Gastroesophageal sphincter (tissue), 4 donors: ENCODE results near the gene SH2D3A. TPM values are rescaled to one million over a fixed set of nuclear protein-coding genes. Genes with fewer than 3 reads are reported as not detected.
"Not testable (repeated sequence)": the region's sequence is repeated elsewhere in the genome, so short reads cannot be mapped to it uniquely, and the experiment has no call there.

Experiments
- ATAC-seq: fragments of 150-250 bp; one replicate; pipeline ENCODE4 v1.9.1; 2016; ENCODE audit warnings: mild to moderate bottlenecking, moderate library complexity
- H3K27ac ChIP-seq, 4 donors: fragments of 200-600 bp; sonication (generic) in 3 of 4; 1 replicate in 3 of 4; 2 replicates in 1 of 4; pipeline ENCODE4 v1.5.1; 2016 to 2019
- H3K27me3 ChIP-seq: fragments of 200-600 bp; sonication (generic); one replicate; pipeline ENCODE4 v1.5.1; 2019
- H3K36me3 ChIP-seq, 2 donors: fragments of 200-600 bp; sonication (generic); one replicate each; pipeline ENCODE4 v1.5.1; 2019; ENCODE audit warnings: control low read depth in 1 of 2
- H3K4me1 ChIP-seq, 3 donors: fragments of 200-600 bp; sonication (generic); 1 replicate in 2 of 3; 2 replicates in 1 of 3; pipeline ENCODE4 v1.5.1; 2016 to 2019; ENCODE audit warnings: control low read depth in 2 of 3
- H3K4me3 ChIP-seq, 2 donors: fragments of 200-600 bp; sonication (generic); one replicate each; pipeline ENCODE4 v1.5.1; 2019; ENCODE audit warnings: mild to moderate bottlenecking in 1 of 2, moderate library complexity in 1 of 2
- H3K9me3 ChIP-seq, 3 donors: fragments of 200-600 bp; sonication (generic); one replicate each; pipeline ENCODE4 v1.5.1; 2017 to 2019; ENCODE audit warnings: control low read depth in 2 of 3
- EP300 ChIP-seq: sonication (generic); formaldehyde crosslinking; IDR thresholded peaks from one replicate; pipeline ENCODE4 v1.6.1; 2017; ENCODE audit warnings: antibody characterized with exemption, mild to moderate bottlenecking
- POLR2A ChIP-seq, 2 donors: fragments of 450-650 bp; IDR thresholded peaks; one replicate each; pipeline ENCODE4 v1.6.1; 2017; ENCODE audit warnings: antibody characterized with exemption in 2 of 2, mild to moderate bottlenecking in 2 of 2, moderate library complexity in 1 of 2
- POLR2AphosphoS5 ChIP-seq: sonication (generic); formaldehyde crosslinking; IDR thresholded peaks from one replicate; pipeline ENCODE4 v1.6.1; 2017; ENCODE audit warnings: antibody characterized with exemption
- WGBS, 2 donors: methylation state at CpG; one replicate each; pipeline ENCODE4 v1.1.5; 2018; ENCODE audit warnings: low coverage in 1 of 2; 5-methylcytosine and 5-hydroxymethylcytosine counted together
- total RNA-seq, 4 donors: library from RNA; depleted of rRNA; stranded (reverse); fragments of >200 nt; gene quantifications; one replicate each; pipeline ENCODE4 v1.1.0, GENCODE V29; 2016
- TF ChIP-seq, protein P1 (sequence below), 4 experiments: fragments of 200-600 bp in 2 of 4; fragments of 450-650 bp in 2 of 4; sonication (generic) in 1 of 4; IDR thresholded peaks; one replicate each; pipeline ENCODE4 v1.5.1; 2017 to 2019; ENCODE audit warnings: antibody characterized with exemption in 4 of 4, mild to moderate bottlenecking in 2 of 4, moderate library complexity in 2 of 4

SH2D3A gene
- total RNA-seq, 4 donors from 2014 or later: 0.78 to 5.8 (median 1.7) TPM; not detected in 1

GRCh38 chr19:6751189-6751588, 16.0 kb downstream of the SH2D3A start:
- H3K9me3 ChIP-seq: no peaks in the 10 kb centered on the region
- peak overlapping the region in 1 of 4 donors; percentile 67 for H3K27ac ChIP-seq
- ATAC-seq: no peak
- H3K4me1 ChIP-seq: peaks cover 0 to 21% (median 10%) of the 10 kb centered on the region in 3 donors
- TF ChIP-seq, protein P1, sequence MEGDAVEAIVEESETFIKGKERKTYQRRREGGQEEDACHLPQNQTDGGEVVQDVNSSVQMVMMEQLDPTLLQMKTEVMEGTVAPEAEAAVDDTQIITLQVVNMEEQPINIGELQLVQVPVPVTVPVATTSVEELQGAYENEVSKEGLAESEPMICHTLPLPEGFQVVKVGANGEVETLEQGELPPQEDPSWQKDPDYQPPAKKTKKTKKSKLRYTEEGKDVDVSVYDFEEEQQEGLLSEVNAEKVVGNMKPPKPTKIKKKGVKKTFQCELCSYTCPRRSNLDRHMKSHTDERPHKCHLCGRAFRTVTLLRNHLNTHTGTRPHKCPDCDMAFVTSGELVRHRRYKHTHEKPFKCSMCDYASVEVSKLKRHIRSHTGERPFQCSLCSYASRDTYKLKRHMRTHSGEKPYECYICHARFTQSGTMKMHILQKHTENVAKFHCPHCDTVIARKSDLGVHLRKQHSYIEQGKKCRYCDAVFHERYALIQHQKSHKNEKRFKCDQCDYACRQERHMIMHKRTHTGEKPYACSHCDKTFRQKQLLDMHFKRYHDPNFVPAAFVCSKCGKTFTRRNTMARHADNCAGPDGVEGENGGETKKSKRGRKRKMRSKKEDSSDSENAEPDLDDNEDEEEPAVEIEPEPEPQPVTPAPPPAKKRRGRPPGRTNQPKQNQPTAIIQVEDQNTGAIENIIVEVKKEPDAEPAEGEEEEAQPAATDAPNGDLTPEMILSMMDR (IDR thresholded peaks at IDR 0.05): no peak
- TF ChIP-seq EP300 (no peak), POLR2A (IDR thresholded peaks at IDR 0.05) (no peak)
- H3K27me3 ChIP-seq: no peaks in the 10 kb centered on the region
- H3K4me3 ChIP-seq: no peak overlapping the region
- 50 to 84% methylated on average over 1 to 16 of the region's 16 CpGs for WGBS, 2 donors
- H3K36me3 ChIP-seq: peaks cover 0 to 64% of the 10 kb centered on the region in 2 donors

DNA sequence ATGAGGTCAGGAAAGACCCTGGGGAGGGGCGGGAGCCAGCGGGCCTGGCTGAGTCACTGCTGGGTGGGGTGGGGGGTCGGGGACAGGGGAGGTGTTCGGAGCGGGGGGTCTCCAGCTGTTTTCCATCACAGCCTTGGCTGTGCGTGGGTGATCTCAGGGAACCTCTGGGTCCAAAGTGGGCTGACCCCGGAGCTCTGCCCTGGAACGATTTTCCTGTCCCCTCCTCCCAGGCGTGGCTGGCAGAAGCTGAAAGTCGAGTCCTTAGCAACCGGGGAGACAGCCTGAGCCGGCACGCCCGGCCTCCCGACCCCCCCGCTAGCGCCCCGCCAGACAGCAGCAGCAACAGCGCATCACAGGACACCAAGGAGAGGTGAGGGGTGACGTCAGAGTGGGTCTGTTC, 17.2 kb downstream of the SH2D3A start:
- Histone ChIP-seq H3K9me3 (no peaks in the 10 kb centered on the region), H3K27me3 (no peaks in the 10 kb centered on the region), H3K4me1 (peaks cover 0 to 32% (median 19%) of the 10 kb centered on the region in 3 donors), H3K36me3 (peaks cover 0 to 71% of the 10 kb centered on the region in 2 donors), H3K4me3 (no peak overlapping the region), H3K27ac (peak overlapping the region in 3 of 4 donors; percentile 56 to 67 (median 59))
- WGBS, 2 donors: no CpG with 5 or more reads among the region's 20 CpGs
- TF ChIP-seq, protein P1 (IDR thresholded peaks at IDR 0.05): no peak
- no peak for TF ChIP-seq EP300
- no peak for TF ChIP-seq POLR2AphosphoS5
- no peak for TF ChIP-seq POLR2A (IDR thresholded peaks at IDR 0.05)
- peak; percentile 60 for ATAC-seq

DNA sequence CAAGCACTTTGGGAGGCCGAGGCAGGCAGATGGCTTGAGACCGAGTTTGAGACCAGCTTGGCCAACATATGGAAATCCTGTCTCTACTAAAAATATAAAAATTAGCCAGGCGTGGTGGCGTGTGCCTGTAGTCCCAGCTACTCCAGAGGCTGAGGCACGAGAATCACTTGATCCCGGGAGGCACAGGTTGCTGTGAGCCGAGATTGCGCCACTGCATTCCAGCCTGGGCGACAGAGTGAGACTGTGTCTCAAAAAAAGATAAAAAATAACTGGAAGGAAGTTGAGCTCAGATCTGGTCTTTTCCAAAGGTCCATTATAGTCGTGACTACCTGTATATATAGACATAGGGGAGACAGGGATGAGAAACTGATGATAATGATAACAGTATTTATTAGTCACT, 18.7 kb downstream of the SH2D3A start:
- not testable (repeated sequence) for H3K27me3 ChIP-seq, H3K9me3 ChIP-seq, ATAC-seq, H3K4me3 ChIP-seq
- H3K4me1 ChIP-seq: peaks cover 3 to 42% (median 32%) of the 10 kb centered on the region in 3 donors
- H3K27ac ChIP-seq: peak overlapping the region in 2 of 4 donors; percentile 30 to 41
- 83 to 85% methylated on average over 6 of the region's 10 CpGs for WGBS, 2 donors
- peaks cover 0 to 81% of the 10 kb centered on the region in 2 donors for H3K36me3 ChIP-seq

DNA sequence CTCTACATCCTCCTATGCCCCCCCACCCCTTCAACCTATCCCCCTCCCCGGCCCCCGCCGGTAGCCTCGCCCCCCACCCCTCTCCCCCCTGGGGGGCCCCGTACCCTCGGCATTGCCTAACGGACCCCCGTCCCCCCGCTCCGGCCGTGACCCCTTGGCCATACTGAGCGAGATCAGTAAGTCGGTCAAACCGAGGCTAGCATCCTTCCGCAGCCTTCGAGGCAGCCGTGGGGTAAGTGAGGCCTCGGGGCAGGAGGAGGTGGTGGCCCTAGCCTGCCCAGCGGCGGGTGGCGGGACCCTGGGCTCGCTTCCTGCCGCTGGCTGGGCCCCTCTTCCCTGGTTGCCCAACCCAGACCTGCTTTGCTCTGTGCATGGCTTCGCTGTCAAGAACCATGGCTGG, 21.3 kb downstream of the SH2D3A start:
- Histone ChIP-seq H3K36me3 (peaks cover 0 to 79% of the 10 kb centered on the region in 2 donors), H3K4me3 (no peak overlapping the region), H3K4me1 (peaks cover 3 to 56% (median 23%) of the 10 kb centered on the region in 3 donors), H3K27ac (peak overlapping the region in 3 of 4 donors; percentile 50 to 93 (median 92)), H3K9me3 (no peaks in the 10 kb centered on the region), H3K27me3 (no peaks in the 10 kb centered on the region)
- no peak for ATAC-seq
- WGBS, 2 donors: no CpG with 5 or more reads among the region's 24 CpGs
- TF ChIP-seq EP300: no peak
- TF ChIP-seq, protein P1 (IDR thresholded peaks at IDR 0.05): no peak
- no peak for TF ChIP-seq POLR2AphosphoS5
- TF ChIP-seq POLR2A (IDR thresholded peaks at IDR 0.05): no peak

DNA sequence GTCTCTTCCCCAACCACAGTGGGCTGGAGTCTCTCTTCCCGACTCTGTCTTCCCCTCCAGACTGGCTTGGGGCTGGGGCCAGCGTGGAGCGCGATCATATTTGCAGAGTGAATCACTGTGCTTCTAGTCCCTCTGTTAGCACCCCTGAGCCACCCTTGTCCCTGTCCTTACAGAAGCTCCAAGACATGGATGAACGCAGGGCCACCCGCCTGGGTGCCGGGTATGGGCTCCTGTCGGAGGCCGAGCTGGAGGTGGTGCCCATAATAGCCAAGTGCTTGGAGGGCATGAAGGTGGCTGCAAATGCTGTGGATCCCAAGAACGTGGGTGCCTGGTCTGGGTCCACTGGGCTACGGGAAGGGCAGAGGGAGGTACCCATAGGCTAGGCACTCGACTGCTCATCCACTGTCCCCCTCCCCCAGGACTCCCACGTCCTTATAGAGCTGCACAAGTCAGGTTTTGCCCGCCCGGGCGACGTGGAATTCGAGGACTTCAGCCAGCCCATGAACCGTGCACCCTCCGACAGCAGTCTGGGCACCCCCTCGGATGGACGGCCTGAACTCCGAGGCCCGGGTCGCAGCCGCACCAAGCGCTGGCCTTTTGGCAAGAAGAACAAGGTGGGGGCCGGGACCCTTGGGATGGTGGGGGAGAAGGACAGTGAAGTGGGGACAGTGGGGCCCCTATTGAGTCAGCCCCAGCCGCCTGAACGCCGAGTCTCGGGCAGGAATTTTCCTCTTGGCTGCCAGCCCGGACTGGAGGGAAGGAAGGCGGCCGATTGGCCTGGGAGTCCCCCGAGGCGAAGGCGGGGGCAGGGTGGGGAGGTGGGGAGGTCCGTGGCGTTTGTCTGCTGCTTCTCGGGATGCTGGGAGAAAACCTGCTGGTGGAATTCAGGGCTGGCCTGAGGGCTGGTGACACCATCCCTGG, 22.6 kb downstream of the SH2D3A start:
- H3K4me1 ChIP-seq: peaks cover 3 to 58% (median 23%) of the 10 kb centered on the region in 3 donors
- WGBS, 2 donors: 23% methylated on average over 7 of the region's 41 CpGs; no CpG with 5 or more reads in 1 of the 2 donors
- peak; percentile 86 for ATAC-seq
- peak overlapping the region; percentile 72 to 96 (median 92) for H3K27ac ChIP-seq
- peaks cover 0 to 66% of the 10 kb centered on the region in 2 donors for H3K36me3 ChIP-seq
- H3K4me3 ChIP-seq: peak overlapping the region in 1 of 2 donors; percentile 30
- no peaks in the 10 kb centered on the region for H3K27me3 ChIP-seq
- TF ChIP-seq, protein P1 (IDR thresholded peaks at IDR 0.05): peak in 2 of 4 experiments; percentile 21 to 22
- peak; percentile 74 for TF ChIP-seq POLR2AphosphoS5
- no peak for TF ChIP-seq POLR2A (IDR thresholded peaks at IDR 0.05)
- no peaks in the 10 kb centered on the region for H3K9me3 ChIP-seq
